OCI-LY7 (cell line): ENCODE data around the gene DEFB118.

Experiments
- CTCF ChIP-seq: fragments of 200-600 bp; sonication (generic); conservative IDR thresholded peaks from 2 replicates; pipeline ENCODE4 v1.5.1; 2014; ENCODE audit warnings: mild to moderate bottlenecking, antibody characterized with exemption, low read length, moderate library complexity, mixed read lengths
- EZH2phosphoT487 ChIP-seq: fragments of 200-600 bp; sonication (generic); IDR thresholded peaks from 2 replicates; pipeline ENCODE4 v1.6.1; 2018; ENCODE audit warnings: low read depth, borderline replicate concordance, mild to moderate bottlenecking, mixed run types, antibody characterized with exemption, low read length, moderate library complexity, mixed read lengths

- no peak for TF ChIP-seq CTCF
- TF ChIP-seq EZH2phosphoT487: no peak
These were observed 26.5 kb downstream of the DEFB118 start for GRCh38 chr20:31394900-31395299.
